ENCODE results near the gene RCBTB2. TPM values are rescaled to one million over a fixed set of nuclear protein-coding genes. Genes with fewer than 3 reads are reported as not detected.

Gene RCBTB2
- total RNA-seq, 2 donors from 2014 or later: 1.6 to 6.0 TPM

DNA sequence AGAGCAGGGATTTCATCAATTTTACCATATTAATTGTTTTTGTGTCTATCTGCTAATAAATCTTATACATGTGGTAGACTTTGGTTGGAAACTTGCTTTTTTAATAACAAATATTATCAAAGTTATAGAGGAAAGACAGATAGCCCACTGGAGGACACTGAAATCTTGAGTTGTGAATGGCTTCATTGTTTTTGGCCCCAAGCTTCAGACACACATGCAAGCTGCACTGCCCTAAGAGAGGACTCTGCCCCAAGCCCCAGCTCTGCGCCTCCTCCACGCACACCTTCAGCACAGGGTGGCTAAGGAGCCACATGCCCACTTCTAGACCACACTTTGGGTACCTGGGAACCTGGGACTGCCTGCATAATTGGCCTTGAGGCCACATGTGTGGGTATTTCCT, 35.2 kb downstream of the RCBTB2 start:
- Histone ChIP-seq H3K9me3 (no peaks in the 10 kb centered on the region), H3K36me3 (replicated peaks in 1 of 2; ENCODE audit: insufficient read depth in 1 of 2, low read depth in 2 of 2) (no peaks in the 10 kb centered on the region), H3K4me3 (no peak overlapping the region), H3K4me1 (peaks cover 4% of the 10 kb centered on the region), H3K27me3 (no peaks in the 10 kb centered on the region), H3K27ac (no peak overlapping the region)
- no peak for DNase-seq
- intact Hi-C loops (cut with DNase I): no loop called here
- ATAC-seq: no peak
- TF ChIP-seq POLR2A (IDR thresholded peaks at IDR 0.05) (no peak), CTCF (IDR thresholded peaks at IDR 0.05) (no peak)
- WGBS, 2 donors: 88 to 100% methylated on average over 2 of the region's 2 CpGs

GRCh38 chr13:48496271-48497161, 36.4 kb downstream of the RCBTB2 start:
- Histone ChIP-seq H3K4me1 (peaks cover 4% of the 10 kb centered on the region), H3K27ac (no peak overlapping the region), H3K27me3 (no peaks in the 10 kb centered on the region), H3K4me3 (no peak overlapping the region), H3K9me3 (no peaks in the 10 kb centered on the region), H3K36me3 (replicated peaks in 1 of 2; ENCODE audit: insufficient read depth in 1 of 2, low read depth in 2 of 2) (no peaks in the 10 kb centered on the region)
- DNase-seq (no peak), ATAC-seq (no peak)
- WGBS, 2 donors: 67 to 68% methylated on average over 7 of the region's 7 CpGs
- intact Hi-C loops (cut with DNase I): no loop called here
- TF ChIP-seq CTCF (IDR thresholded peaks at IDR 0.05): no peak
- no peak for TF ChIP-seq POLR2A (IDR thresholded peaks at IDR 0.05)

DNA sequence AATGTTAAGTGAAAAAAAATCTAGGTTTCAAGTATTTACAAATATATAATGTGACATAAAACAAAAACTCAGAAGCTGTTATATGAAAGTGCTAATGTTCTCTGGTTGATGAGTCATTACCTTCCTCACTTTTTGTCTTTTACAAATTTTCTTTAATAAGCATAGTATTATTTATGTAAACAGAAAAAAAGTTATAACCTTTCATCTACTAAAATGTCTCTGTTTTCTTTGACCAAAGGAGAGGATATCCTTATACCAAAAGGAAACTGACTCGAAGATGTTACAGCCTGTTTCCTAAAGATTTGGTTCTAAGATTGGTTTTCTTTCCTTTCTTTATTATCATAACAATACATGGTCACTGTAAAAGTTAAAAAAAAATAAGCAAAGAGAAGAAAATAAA, 38.0 kb downstream of the RCBTB2 start:
- WGBS, 2 donors: 67 to 72% methylated on average over 1 of the region's 1 CpG
- DNase-seq: no peak
- H3K27me3 ChIP-seq: no peaks in the 10 kb centered on the region

GRCh38 chr13:48493851-48494250, 39.0 kb downstream of the RCBTB2 start:
- H3K9me3 ChIP-seq: no peaks in the 10 kb centered on the region
- H3K27ac ChIP-seq: peak overlapping the region in 3 of 4 donors; percentile 22 to 77 (median 46)
- WGBS, 2 donors: 25 to 53% methylated on average over 2 of the region's 2 CpGs
- H3K4me3 ChIP-seq: no peak overlapping the region
- H3K36me3 ChIP-seq (replicated peaks in 1 of 2; ENCODE audit: insufficient read depth in 1 of 2, low read depth in 2 of 2): no peaks in the 10 kb centered on the region
- intact Hi-C loops (cut with DNase I): no loop called here
- ATAC-seq (peak; percentile 51), DNase-seq (no peak)
- H3K27me3 ChIP-seq: no peaks in the 10 kb centered on the region
- H3K4me1 ChIP-seq: peaks cover 4% of the 10 kb centered on the region
- TF ChIP-seq CTCF (IDR thresholded peaks at IDR 0.05) (no peak), POLR2A (IDR thresholded peaks at IDR 0.05) (no peak)

More for the DNA sequence above, 38.0 kb downstream of the RCBTB2 start:
- Histone ChIP-seq H3K4me1 (peaks cover 4% of the 10 kb centered on the region), H3K27ac (peak overlapping the region in 1 of 4 donors; percentile 77), H3K36me3 (replicated peaks in 1 of 2; ENCODE audit: insufficient read depth in 1 of 2, low read depth in 2 of 2) (no peaks in the 10 kb centered on the region), H3K4me3 (no peak overlapping the region), H3K9me3 (no peaks in the 10 kb centered on the region)
- no peak for ATAC-seq
- TF ChIP-seq POLR2A (IDR thresholded peaks at IDR 0.05) (no peak), CTCF (IDR thresholded peaks at IDR 0.05) (no peak)
- intact Hi-C loops (cut with DNase I): no loop called here
